ENCODE measurements around the gene CDC5L.
A peak's percentile ranks its signal among the peaks of the same experiment; 100 is the strongest.

The CDC5L gene

DNA sequence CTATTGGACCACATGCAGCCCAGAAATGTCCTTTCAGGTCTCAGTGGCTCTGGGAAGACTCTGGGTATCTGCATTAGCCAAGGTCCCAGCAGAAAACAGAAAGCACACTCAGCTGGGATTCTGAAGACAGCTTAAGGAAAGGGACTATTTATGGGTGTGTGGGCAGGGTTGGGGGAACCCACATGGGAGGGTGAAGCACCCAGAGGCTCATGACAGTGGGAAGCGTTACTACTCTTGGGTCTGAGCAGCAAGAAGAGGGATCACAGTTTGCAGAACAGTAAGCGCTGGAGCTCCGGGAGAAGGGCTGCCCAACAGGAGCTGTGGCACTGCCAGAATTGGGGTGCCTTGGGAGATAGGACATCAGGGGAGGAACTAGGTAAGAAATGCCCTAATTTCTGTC lies 12.4 kb upstream of the CDC5L start:
- no peak overlapping the region for H3K4me3 ChIP-seq (ENCODE audit: low read depth, low read length)
- TF ChIP-seq, protein P1, sequence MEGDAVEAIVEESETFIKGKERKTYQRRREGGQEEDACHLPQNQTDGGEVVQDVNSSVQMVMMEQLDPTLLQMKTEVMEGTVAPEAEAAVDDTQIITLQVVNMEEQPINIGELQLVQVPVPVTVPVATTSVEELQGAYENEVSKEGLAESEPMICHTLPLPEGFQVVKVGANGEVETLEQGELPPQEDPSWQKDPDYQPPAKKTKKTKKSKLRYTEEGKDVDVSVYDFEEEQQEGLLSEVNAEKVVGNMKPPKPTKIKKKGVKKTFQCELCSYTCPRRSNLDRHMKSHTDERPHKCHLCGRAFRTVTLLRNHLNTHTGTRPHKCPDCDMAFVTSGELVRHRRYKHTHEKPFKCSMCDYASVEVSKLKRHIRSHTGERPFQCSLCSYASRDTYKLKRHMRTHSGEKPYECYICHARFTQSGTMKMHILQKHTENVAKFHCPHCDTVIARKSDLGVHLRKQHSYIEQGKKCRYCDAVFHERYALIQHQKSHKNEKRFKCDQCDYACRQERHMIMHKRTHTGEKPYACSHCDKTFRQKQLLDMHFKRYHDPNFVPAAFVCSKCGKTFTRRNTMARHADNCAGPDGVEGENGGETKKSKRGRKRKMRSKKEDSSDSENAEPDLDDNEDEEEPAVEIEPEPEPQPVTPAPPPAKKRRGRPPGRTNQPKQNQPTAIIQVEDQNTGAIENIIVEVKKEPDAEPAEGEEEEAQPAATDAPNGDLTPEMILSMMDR (IDR thresholded peaks at IDR 0.05; ENCODE audit: insufficient read depth, low read depth, low read length, missing control alignments), result no peak
- no peak for DNase-seq (ENCODE audit: low read depth)

DNA sequence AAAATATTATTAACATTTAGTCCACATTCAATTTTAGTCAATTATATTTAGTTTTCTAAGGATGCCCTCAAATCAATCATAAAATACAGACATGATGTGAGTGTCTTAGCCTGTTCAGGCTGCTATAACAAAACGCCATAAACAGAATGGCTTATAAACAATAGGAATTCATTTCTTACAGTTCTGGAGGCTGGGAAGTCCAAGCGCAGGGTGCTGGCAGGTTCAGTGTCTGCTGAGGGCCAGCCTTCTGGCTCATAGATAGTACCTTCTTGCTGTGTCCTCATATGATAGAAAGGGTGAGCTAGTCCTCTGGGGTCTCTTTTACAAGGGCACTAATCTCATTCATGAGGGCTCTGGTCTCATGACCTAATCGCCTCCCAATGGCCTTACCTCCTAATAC lies 10.0 kb upstream of the CDC5L start:
- H3K4me3 ChIP-seq (ENCODE audit: low read depth, low read length), result no peak overlapping the region
- DNase-seq (ENCODE audit: low read depth), result no peak
- TF ChIP-seq, protein P1 (IDR thresholded peaks at IDR 0.05; ENCODE audit: insufficient read depth, low read depth, low read length, missing control alignments), result no peak

DNA sequence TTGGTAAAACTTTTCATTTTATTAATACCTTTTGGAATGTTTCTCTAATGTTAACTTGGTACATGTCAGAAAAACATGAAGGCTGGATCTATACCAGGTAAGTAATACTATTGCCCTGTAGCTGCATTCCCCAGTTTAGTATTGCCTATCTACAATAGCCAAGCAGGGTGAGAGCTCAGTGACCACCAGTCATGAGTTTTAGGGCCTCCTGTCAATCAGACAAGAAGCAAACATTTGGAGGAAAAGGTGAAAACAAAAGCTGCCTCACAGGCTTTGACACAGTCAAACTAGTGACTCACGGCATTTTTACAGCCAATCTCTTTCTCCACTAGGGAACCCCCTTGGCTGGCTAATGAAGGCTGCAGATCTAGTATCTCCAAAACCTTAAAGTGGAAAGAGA lies 9.5 kb upstream of the CDC5L start:
- TF ChIP-seq, protein P1 (IDR thresholded peaks at IDR 0.05; ENCODE audit: insufficient read depth, low read depth, low read length, missing control alignments), result no peak
- DNase-seq (ENCODE audit: low read depth), result no peak
- no peak overlapping the region for H3K4me3 ChIP-seq (ENCODE audit: low read depth, low read length)

DNA sequence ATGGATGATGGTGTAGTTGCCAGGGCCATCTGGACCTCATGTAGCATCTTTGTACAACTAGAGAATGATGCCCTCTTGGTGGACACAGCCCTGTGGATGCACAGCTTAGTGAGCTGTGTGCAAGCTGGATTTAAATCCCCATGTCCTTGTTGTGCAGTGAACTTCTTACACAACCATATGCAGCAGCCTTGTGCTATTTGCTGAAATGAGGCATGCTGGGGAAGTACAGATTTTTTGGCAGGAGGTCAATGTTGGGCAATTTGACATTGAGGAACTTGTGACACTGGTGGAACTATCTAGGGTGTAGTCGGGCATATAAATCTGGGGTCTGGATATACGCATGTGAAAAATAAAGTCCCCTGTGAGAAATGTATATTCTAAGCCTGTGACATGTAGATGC lies 5.8 kb upstream of the CDC5L start:
- no peak overlapping the region for H3K4me3 ChIP-seq (ENCODE audit: low read depth, low read length)
- TF ChIP-seq, protein P1 (IDR thresholded peaks at IDR 0.05; ENCODE audit: insufficient read depth, low read depth, low read length, missing control alignments), result no peak
- DNase-seq (ENCODE audit: low read depth), result no peak

DNA sequence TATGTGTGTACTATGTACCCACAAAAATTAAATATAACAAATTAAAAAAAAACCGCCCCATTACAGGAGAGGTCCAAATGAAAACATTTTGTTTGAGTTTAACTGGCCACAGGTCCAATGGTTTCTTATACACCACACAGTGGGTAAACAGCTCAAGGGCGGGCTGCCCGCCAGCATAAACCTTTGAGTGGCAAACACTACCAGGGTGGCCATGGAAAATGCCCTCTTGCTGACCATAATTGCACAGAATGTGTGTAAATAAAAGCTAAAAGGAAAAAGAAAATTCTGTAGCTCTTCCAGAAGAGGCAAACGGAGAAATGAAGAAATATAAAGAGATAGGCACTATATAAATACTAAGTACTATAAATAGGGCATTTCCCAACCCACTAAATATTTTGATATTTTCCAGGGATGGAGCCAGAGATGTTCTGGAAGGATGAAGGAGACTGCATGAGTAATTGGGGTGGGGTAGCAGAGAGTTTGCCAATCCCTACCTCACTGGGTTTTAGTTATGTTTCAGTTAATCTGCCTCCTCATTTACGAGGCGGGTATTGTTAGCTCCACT lies 1.1 kb upstream of the CDC5L start:
- TF ChIP-seq, protein P1 (IDR thresholded peaks at IDR 0.05; ENCODE audit: insufficient read depth, low read depth, low read length, missing control alignments), result no peak
- no peak for DNase-seq (ENCODE audit: low read depth)
- H3K4me3 ChIP-seq (ENCODE audit: low read depth, low read length), result peak overlapping the region; percentile 75

DNA sequence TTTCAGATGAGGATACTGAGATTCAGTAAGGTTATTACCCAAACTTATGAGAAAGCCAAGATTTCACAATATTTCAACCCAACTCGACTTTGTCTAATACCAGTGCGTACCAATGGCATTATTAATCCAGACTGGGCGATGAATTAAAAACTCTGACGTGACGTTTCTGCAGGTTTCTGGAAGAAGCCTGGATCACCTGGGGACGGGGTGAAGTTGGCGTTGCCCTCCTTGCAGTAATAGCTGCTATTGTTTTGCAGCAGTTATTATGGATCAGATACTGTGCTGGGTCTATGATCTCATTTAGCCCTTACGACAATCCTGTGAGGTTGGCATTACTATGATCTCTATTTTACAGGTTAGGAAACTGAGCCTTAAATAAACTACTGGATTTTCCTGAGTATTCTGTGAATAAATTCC lies 569 bp upstream of the CDC5L start:
- H3K4me3 ChIP-seq (ENCODE audit: low read depth, low read length), result peak overlapping the region; percentile 75
- TF ChIP-seq, protein P1 (IDR thresholded peaks at IDR 0.05; ENCODE audit: insufficient read depth, low read depth, low read length, missing control alignments), result no peak
- DNase-seq (ENCODE audit: low read depth), result peak; percentile 7

DNA sequence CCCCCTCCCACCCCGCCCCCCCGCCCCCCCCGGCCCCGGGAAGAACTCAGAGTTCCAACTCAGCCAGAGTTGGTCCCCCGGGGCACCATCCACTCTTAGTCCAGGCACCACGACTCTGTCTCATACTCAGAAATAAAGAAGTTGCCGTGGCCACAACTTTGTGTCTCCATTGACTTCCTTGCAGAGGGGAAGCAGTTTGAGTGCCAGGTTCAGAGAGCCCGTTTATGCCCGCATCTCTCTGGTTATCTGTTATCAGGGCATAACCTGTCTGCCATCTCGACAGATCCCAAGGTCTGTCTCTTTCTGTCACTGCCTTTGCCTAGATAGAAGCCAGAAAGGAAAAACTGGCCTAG lies 605 bp downstream of the CDC5L start:
- TF ChIP-seq, protein P1 (IDR thresholded peaks at IDR 0.05; ENCODE audit: insufficient read depth, low read depth, low read length, missing control alignments), result no peak
- peak overlapping the region; percentile 75 for H3K4me3 ChIP-seq (ENCODE audit: low read depth, low read length)
- DNase-seq (ENCODE audit: low read depth), result no peak
